Umbilical cord (tissue), 2 donors: ENCODE measurements around the gene OR52E5. TPM values are rescaled to one million over a fixed set of nuclear protein-coding genes. Genes with fewer than 3 reads are reported as not detected.

Experiments used
- DNase-seq: peaks from one replicate; pipeline ENCODE4 v3.0.0-alpha.2; 2015; ENCODE audit warnings: low spot score
- total RNA-seq: library from RNA; depleted of rRNA; stranded (reverse); fragments of >200 nt; gene quantifications from one replicate; pipeline ENCODE4 v1.2.3, GENCODE V29; 2014; ENCODE audit warnings: low replicate concordance; ENCODE audit not compliant: insufficient read depth

OR52E5 gene
- 0.96 TPM for total RNA-seq

- no peak for DNase-seq
Measured at GRCh38 chr11:5892908-5893307, at the start of gene OR52E5. OR52E5 (plus strand) TSS chr11:5893208; CDS start chr11:5900777, 7,569 bp downstream.

GRCh38 chr11:5846701-5847100 is 46.3 kb upstream of the OR52E5 start:
- no peak for DNase-seq

GRCh38 chr11:5847711-5848110 is 45.3 kb upstream of the OR52E5 start:
- DNase-seq = no peak

GRCh38 chr11:5851002-5851401 is 42.0 kb upstream of the OR52E5 start:
- DNase-seq = no peak

- DNase-seq = no peak
Measured at GRCh38 chr11:5857590-5857989, 35.4 kb upstream of the OR52E5 start, which contains the start of gene OR52E8. OR52E8 (minus strand) TSS chr11:5857690; CDS start chr11:5857690, 0 bp downstream.

- no peak for DNase-seq
Measured at GRCh38 chr11:5865826-5866225, 27.2 kb upstream of the OR52E5 start.

GRCh38 chr11:5878564-5878963 is 14.4 kb upstream of the OR52E5 start:
- DNase-seq = peak; percentile 4

GRCh38 chr11:5880329-5880728 is 12.7 kb upstream of the OR52E5 start, which contains the start of gene OR52E4:
OR52E4 (plus strand) TSS chr11:5880629; CDS start chr11:5884293, 3,664 bp downstream.
- DNase-seq = no peak

- DNase-seq = no peak
Measured at GRCh38 chr11:5881756-5882155, 11.3 kb upstream of the OR52E5 start.

- no peak for DNase-seq
Measured at GRCh38 chr11:5887172-5887571, 5.8 kb upstream of the OR52E5 start.

- DNase-seq = no peak
Measured at GRCh38 chr11:5887661-5888060, 5.3 kb upstream of the OR52E5 start.

- peak; percentile 4 for DNase-seq
Measured at GRCh38 chr11:5891216-5891800, 1.7 kb upstream of the OR52E5 start.

- no peak for DNase-seq
Measured at GRCh38 chr11:5899534-5899933, 6.5 kb downstream of the OR52E5 start.

GRCh38 chr11:5910540-5910939 is 17.5 kb downstream of the OR52E5 start:
- no peak for DNase-seq

GRCh38 chr11:5922749-5923426 is 29.9 kb downstream of the OR52E5 start:
- no peak for DNase-seq

GRCh38 chr11:5923427-5923776 is 30.4 kb downstream of the OR52E5 start:
- no peak for DNase-seq

GRCh38 chr11:5923794-5924193 is 30.8 kb downstream of the OR52E5 start:
- no peak for DNase-seq

GRCh38 chr11:5928271-5928670 is 35.3 kb downstream of the OR52E5 start:
- DNase-seq = no peak

GRCh38 chr11:5928811-5929210 is 35.8 kb downstream of the OR52E5 start:
- DNase-seq = no peak

GRCh38 chr11:5929571-5930368 is 36.8 kb downstream of the OR52E5 start:
- DNase-seq = no peak

- DNase-seq = no peak
Measured at GRCh38 chr11:5930614-5931013, 37.6 kb downstream of the OR52E5 start.

GRCh38 chr11:5931061-5931460 is 38.1 kb downstream of the OR52E5 start:
- DNase-seq = no peak

- DNase-seq = no peak
Measured at GRCh38 chr11:5932671-5933070, 39.7 kb downstream of the OR52E5 start.
